ENCODE data around the gene SYT2.

SYT2 gene

GRCh38 chr1:202711949-202712635 lies 1.8 kb upstream of the SYT2 start:
- TF ChIP-seq POLR2AphosphoS5 (IDR thresholded peaks at IDR 0.05; ENCODE audit: low read depth, low read length) (no peak), FOXP2 (optimal IDR thresholded peaks at IDR 0.05; ENCODE audit: borderline replicate concordance, extremely low read depth, extremely low read length, insufficient read depth) (no peak), REST (IDR thresholded peaks at IDR 0.05; ENCODE audit: insufficient read depth in 1 of 2, low read depth in 2 of 2, low read length in 2 of 2) (no peak), SIN3A (IDR thresholded peaks at IDR 0.05; ENCODE audit: borderline replicate concordance, insufficient read depth, low read length) (no peak), TAF1 (IDR thresholded peaks at IDR 0.05; ENCODE audit: borderline replicate concordance, insufficient read depth, low read length) (no peak)

- TF ChIP-seq SIN3A (IDR thresholded peaks at IDR 0.05; ENCODE audit: borderline replicate concordance, insufficient read depth, low read length): no peak
- TF ChIP-seq POLR2AphosphoS5 (IDR thresholded peaks at IDR 0.05; ENCODE audit: low read depth, low read length): no peak
- no peak for TF ChIP-seq FOXP2 (optimal IDR thresholded peaks at IDR 0.05; ENCODE audit: borderline replicate concordance, extremely low read depth, extremely low read length, insufficient read depth)
- no peak for TF ChIP-seq TAF1 (IDR thresholded peaks at IDR 0.05; ENCODE audit: borderline replicate concordance, insufficient read depth, low read length)
- TF ChIP-seq REST (IDR thresholded peaks at IDR 0.05; ENCODE audit: insufficient read depth in 1 of 2, low read depth in 2 of 2, low read length in 2 of 2): no peak
Observed at GRCh38 chr1:202709276-202710041, 795 bp downstream of the SYT2 start.

- TF ChIP-seq TAF1 (IDR thresholded peaks at IDR 0.05; ENCODE audit: borderline replicate concordance, insufficient read depth, low read length): no peak
- TF ChIP-seq REST (IDR thresholded peaks at IDR 0.05; ENCODE audit: insufficient read depth in 1 of 2, low read depth in 2 of 2, low read length in 2 of 2): no peak
- TF ChIP-seq FOXP2 (optimal IDR thresholded peaks at IDR 0.05; ENCODE audit: borderline replicate concordance, extremely low read depth, extremely low read length, insufficient read depth): no peak
- TF ChIP-seq POLR2AphosphoS5 (IDR thresholded peaks at IDR 0.05; ENCODE audit: low read depth, low read length): no peak
- no peak for TF ChIP-seq SIN3A (IDR thresholded peaks at IDR 0.05; ENCODE audit: borderline replicate concordance, insufficient read depth, low read length)
Observed at GRCh38 chr1:202708456-202709275, 1.6 kb downstream of the SYT2 start.

DNA sequence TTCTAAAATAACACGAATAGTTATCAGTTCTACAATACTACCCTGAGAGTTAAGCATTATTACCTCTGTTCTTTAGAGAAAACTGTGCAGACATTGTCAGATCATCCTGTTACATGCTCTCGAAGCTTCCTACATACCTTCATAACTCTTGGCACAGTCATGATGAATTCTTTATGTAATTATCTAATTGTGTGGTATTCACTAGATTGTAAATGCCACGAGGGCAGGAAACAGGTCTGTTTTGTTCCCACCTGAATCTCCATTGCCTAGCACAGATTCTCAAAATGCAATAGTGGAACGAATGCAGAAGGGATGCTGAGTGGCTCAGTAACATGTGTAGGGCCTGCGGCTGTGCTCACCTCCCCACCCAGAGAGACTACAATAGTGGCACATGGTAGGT lies 3.4 kb downstream of the SYT2 start:
- TF ChIP-seq TAF1 (IDR thresholded peaks at IDR 0.05; ENCODE audit: borderline replicate concordance, insufficient read depth, low read length) (no peak), POLR2AphosphoS5 (IDR thresholded peaks at IDR 0.05; ENCODE audit: low read depth, low read length) (no peak), SIN3A (IDR thresholded peaks at IDR 0.05; ENCODE audit: borderline replicate concordance, insufficient read depth, low read length) (no peak), REST (IDR thresholded peaks at IDR 0.05; ENCODE audit: insufficient read depth in 1 of 2, low read depth in 2 of 2, low read length in 2 of 2) (no peak), FOXP2 (optimal IDR thresholded peaks at IDR 0.05; ENCODE audit: borderline replicate concordance, extremely low read depth, extremely low read length, insufficient read depth) (no peak)

All from PFSK-1 (cell line).